ENCODE data around the gene CEP112. TPM values are rescaled to one million over a fixed set of nuclear protein-coding genes. Genes with fewer than 3 reads are reported as not detected.
A peak's percentile ranks its signal among the peaks of the same experiment; 100 is the strongest.

Gene CEP112
- total and polyA plus RNA-seq, 2 of the 13 experiments (the other 11 are each of a cell fraction or from before 2014, with no cell fraction given), result 1.2 to 3.4 TPM

DNA sequence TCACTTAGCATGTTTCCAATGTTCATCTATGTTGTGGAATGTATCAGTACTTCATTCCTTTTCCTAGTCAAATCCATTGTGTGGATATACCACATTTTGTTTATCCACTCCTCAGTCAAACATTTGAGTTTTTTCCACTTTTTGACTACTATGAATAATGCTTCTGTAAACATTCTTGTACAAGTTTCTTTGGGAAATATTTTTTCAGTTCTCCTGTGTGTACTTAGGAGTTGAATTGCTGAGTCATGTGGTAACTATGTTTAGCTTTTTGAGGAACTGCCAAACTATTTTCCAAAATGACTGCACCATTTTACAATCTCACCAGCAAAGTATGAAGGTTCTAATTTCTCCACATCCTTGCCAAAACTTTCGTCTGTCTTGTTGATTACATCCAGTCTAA, 406.8 kb downstream of the CEP112 start (continued):
- TF ChIP-seq, protein P1, sequence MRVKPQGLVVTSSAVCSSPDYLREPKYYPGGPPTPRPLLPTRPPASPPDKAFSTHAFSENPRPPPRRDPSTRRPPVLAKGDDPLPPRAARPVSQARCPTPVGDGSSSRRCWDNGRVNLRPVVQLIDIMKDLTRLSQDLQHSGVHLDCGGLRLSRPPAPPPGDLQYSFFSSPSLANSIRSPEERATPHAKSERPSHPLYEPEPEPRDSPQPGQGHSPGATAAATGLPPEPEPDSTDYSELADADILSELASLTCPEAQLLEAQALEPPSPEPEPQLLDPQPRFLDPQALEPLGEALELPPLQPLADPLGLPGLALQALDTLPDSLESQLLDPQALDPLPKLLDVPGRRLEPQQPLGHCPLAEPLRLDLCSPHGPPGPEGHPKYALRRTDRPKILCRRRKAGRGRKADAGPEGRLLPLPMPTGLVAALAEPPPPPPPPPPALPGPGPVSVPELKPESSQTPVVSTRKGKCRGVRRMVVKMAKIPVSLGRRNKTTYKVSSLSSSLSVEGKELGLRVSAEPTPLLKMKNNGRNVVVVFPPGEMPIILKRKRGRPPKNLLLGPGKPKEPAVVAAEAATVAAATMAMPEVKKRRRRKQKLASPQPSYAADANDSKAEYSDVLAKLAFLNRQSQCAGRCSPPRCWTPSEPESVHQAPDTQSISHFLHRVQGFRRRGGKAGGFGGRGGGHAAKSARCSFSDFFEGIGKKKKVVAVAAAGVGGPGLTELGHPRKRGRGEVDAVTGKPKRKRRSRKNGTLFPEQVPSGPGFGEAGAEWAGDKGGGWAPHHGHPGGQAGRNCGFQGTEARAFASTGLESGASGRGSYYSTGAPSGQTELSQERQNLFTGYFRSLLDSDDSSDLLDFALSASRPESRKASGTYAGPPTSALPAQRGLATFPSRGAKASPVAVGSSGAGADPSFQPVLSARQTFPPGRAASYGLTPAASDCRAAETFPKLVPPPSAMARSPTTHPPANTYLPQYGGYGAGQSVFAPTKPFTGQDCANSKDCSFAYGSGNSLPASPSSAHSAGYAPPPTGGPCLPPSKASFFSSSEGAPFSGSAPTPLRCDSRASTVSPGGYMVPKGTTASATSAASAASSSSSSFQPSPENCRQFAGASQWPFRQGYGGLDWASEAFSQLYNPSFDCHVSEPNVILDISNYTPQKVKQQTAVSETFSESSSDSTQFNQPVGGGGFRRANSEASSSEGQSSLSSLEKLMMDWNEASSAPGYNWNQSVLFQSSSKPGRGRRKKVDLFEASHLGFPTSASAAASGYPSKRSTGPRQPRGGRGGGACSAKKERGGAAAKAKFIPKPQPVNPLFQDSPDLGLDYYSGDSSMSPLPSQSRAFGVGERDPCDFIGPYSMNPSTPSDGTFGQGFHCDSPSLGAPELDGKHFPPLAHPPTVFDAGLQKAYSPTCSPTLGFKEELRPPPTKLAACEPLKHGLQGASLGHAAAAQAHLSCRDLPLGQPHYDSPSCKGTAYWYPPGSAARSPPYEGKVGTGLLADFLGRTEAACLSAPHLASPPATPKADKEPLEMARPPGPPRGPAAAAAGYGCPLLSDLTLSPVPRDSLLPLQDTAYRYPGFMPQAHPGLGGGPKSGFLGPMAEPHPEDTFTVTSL (CRISPR knock-in tag; IDR thresholded peaks at IDR 0.05; ENCODE audit: borderline replicate concordance), result peak; percentile 95; the same call in 1 of the 2 replicates
- TF ChIP-seq HOXD1 (CRISPR knock-in tag; IDR thresholded peaks at IDR 0.05), result no peak
- no peak for TF ChIP-seq ZNF577 (CRISPR knock-in tag; IDR thresholded peaks at IDR 0.05; ENCODE audit: borderline replicate concordance, low read depth)
- peak; percentile 49; the same call in 1 of the 2 replicates for TF ChIP-seq FOXO1 (CRISPR knock-in tag; IDR thresholded peaks at IDR 0.05)
- TF ChIP-seq RCOR2 (CRISPR knock-in tag; IDR thresholded peaks at IDR 0.05), result peak; percentile 79; the same call in 1 of the 2 replicates
- no peak for TF ChIP-seq ATRX (CRISPR knock-in tag; IDR thresholded peaks at IDR 0.05; ENCODE audit: borderline replicate concordance)
- no peak for TF ChIP-seq ADNP (CRISPR knock-in tag; IDR thresholded peaks at IDR 0.05)
- no peak for TF ChIP-seq NR2F2 (IDR thresholded peaks at IDR 0.05; ENCODE audit: borderline replicate concordance, low read depth)
- TF ChIP-seq, protein P2, sequence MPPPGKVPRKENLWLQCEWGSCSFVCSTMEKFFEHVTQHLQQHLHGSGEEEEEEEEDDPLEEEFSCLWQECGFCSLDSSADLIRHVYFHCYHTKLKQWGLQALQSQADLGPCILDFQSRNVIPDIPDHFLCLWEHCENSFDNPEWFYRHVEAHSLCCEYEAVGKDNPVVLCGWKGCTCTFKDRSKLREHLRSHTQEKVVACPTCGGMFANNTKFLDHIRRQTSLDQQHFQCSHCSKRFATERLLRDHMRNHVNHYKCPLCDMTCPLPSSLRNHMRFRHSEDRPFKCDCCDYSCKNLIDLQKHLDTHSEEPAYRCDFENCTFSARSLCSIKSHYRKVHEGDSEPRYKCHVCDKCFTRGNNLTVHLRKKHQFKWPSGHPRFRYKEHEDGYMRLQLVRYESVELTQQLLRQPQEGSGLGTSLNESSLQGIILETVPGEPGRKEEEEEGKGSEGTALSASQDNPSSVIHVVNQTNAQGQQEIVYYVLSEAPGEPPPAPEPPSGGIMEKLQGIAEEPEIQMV (CRISPR knock-in tag; IDR thresholded peaks at IDR 0.05; ENCODE audit: low read depth), result no peak
- TF ChIP-seq KLF15 (CRISPR knock-in tag; IDR thresholded peaks at IDR 0.05; ENCODE audit: borderline replicate concordance), result no peak
- no peak for TF ChIP-seq ZFP37 (CRISPR knock-in tag; IDR thresholded peaks at IDR 0.05; ENCODE audit: borderline replicate concordance)
- no peak; the same call in 1 of the 2 replicates for TF ChIP-seq ETV5 (CRISPR knock-in tag; IDR thresholded peaks at IDR 0.05; ENCODE audit: borderline replicate concordance)
- no peak for TF ChIP-seq RARG (CRISPR knock-in tag; IDR thresholded peaks at IDR 0.05; ENCODE audit: low read depth)
- TF ChIP-seq REXO4 (CRISPR knock-in tag; IDR thresholded peaks at IDR 0.05; ENCODE audit: borderline replicate concordance), result no peak
- TF ChIP-seq KLF13 (CRISPR knock-in tag; IDR thresholded peaks at IDR 0.05), result no peak
- TF ChIP-seq, protein P3, sequence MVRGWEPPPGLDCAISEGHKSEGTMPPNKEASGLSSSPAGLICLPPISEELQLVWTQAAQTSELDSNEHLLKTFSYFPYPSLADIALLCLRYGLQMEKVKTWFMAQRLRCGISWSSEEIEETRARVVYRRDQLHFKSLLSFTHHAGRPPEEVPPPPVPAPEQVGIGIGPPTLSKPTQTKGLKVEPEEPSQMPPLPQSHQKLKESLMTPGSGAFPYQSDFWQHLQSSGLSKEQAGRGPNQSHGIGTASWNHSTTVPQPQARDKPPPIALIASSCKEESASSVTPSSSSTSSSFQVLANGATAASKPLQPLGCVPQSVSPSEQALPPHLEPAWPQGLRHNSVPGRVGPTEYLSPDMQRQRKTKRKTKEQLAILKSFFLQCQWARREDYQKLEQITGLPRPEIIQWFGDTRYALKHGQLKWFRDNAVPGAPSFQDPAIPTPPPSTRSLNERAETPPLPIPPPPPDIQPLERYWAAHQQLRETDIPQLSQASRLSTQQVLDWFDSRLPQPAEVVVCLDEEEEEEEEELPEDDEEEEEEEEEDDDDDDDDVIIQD (CRISPR knock-in tag; IDR thresholded peaks at IDR 0.05; ENCODE audit: low read depth), result peak; percentile 94
- TF ChIP-seq SNAPC2 (CRISPR knock-in tag; IDR thresholded peaks at IDR 0.05), result no peak
- no peak for TF ChIP-seq ZNF703 (CRISPR knock-in tag; IDR thresholded peaks at IDR 0.05; ENCODE audit: borderline replicate concordance)
- TF ChIP-seq, protein P4, sequence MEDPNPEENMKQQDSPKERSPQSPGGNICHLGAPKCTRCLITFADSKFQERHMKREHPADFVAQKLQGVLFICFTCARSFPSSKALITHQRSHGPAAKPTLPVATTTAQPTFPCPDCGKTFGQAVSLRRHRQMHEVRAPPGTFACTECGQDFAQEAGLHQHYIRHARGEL (CRISPR knock-in tag; IDR thresholded peaks at IDR 0.05), result no peak
- no peak for TF ChIP-seq ARNTL (CRISPR knock-in tag; IDR thresholded peaks at IDR 0.05)
- TF ChIP-seq, protein P5, sequence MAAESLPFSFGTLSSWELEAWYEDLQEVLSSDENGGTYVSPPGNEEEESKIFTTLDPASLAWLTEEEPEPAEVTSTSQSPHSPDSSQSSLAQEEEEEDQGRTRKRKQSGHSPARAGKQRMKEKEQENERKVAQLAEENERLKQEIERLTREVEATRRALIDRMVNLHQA (CRISPR knock-in tag; IDR thresholded peaks at IDR 0.05), result no peak

All from HepG2 (cell line).